GM12875 (cell line): ENCODE data around the gene HELLS.

Experiments used
- H3K4me3 ChIP-seq: one replicate; pipeline ENCODE4 v1.5.1; 2011; ENCODE audit warnings: low read depth, low read length, control low read depth
- TF ChIP-seq, protein P1 (sequence below): IDR thresholded peaks from 2 replicates; pipeline ENCODE4 v1.5.1; 2011; ENCODE audit warnings: low read depth, mild to moderate bottlenecking, control low read depth, inconsistent platforms, low read length, moderate library complexity, borderline replicate concordance; ENCODE audit not compliant: insufficient read depth

HELLS gene

DNA sequence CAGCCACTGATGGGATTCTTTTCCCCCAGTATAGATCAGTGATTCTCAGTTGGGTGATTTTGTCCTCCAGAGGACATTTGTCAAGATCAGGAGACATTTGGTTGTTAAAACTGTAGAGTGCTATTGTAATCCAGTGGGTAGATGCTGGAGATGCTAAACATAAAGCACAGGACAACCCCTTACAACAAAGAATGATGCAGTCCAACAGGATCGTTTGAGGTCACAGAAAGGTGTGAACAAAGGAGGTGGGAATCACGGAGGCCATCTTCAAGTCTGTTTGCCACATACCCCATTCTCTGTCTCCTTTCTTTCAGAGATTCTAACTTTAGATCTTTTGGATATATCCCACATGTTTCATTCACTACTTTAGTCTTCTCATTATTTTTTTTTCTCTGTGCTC lies 69.0 kb downstream of the HELLS start:
- TF ChIP-seq, protein P1, sequence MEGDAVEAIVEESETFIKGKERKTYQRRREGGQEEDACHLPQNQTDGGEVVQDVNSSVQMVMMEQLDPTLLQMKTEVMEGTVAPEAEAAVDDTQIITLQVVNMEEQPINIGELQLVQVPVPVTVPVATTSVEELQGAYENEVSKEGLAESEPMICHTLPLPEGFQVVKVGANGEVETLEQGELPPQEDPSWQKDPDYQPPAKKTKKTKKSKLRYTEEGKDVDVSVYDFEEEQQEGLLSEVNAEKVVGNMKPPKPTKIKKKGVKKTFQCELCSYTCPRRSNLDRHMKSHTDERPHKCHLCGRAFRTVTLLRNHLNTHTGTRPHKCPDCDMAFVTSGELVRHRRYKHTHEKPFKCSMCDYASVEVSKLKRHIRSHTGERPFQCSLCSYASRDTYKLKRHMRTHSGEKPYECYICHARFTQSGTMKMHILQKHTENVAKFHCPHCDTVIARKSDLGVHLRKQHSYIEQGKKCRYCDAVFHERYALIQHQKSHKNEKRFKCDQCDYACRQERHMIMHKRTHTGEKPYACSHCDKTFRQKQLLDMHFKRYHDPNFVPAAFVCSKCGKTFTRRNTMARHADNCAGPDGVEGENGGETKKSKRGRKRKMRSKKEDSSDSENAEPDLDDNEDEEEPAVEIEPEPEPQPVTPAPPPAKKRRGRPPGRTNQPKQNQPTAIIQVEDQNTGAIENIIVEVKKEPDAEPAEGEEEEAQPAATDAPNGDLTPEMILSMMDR, result no peak
- no peak overlapping the region for H3K4me3 ChIP-seq

DNA sequence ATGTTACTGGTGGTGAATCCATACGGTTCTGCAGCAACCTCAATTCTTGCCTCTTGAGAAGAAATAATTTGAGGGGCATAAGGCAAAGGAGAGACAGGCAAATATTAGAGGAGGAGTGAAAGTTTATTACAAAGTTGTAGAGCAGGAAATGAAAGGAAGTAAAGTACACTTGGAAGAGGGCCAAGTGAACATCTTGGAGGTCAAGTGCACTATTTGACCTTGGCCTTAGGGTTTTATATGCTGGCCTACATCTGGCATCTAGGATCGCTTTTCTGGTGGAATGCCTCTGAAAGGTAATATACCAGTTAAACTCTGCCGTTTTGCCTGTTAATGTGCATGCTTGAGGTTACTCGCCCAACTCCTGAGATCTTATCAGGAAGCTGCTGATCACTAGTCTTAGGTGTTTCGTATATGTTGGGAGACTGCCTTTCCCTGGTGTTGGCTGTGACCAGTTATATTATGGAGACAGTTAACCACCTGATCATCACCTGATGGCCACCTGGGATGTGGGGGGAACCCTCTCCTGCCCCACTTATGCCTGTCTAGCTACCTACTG lies 71.9 kb downstream of the HELLS start:
- TF ChIP-seq, protein P1, result no peak
- H3K4me3 ChIP-seq, result no peak overlapping the region

DNA sequence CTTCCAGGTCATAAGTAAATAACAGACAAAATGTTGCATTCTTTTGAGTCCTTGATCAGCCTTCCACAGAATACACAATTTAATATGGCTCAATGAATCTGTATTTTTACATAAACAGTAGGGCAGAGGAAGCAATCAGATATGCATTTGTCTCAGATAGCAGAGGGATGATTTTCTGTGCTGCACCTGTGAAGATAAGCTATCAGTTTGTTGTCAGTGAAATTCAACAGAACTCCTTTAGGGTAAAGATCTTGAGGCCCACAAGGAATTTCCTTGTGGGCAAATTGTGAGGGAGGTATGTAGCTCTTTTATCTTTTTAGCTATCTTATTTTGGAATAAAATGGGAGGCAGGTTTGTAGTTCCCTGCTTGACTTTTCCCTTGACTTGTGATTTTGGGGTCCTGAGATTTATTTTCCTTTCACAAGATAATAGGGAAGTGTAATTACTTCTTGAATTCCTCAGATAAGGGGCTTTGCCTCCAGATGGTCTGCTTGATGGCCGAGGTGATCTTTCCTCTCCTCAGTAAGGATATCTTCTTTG lies 77.1 kb downstream of the HELLS start:
- TF ChIP-seq, protein P1, result no peak
- H3K4me3 ChIP-seq, result no peak overlapping the region

DNA sequence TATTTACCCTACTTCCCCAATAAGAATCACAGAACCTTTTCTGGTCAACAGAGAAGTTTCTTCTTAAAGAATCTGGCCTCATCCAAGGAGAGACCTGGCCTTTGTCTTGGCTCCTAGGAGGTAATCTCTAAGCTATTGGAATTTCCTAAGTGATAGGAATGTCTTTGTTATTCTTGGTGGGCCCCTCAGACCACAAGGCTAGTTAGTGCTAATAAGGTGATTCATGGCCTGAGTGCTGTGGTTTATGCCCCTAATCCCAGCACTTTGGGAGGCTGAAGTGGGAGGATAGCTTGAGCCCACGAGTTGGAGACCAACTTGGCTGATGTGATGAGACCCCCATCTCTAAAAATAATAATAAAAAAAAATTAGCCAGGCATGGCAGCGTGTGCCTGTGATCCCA lies 78.0 kb downstream of the HELLS start:
- no peak overlapping the region for H3K4me3 ChIP-seq
- TF ChIP-seq, protein P1, result no peak

DNA sequence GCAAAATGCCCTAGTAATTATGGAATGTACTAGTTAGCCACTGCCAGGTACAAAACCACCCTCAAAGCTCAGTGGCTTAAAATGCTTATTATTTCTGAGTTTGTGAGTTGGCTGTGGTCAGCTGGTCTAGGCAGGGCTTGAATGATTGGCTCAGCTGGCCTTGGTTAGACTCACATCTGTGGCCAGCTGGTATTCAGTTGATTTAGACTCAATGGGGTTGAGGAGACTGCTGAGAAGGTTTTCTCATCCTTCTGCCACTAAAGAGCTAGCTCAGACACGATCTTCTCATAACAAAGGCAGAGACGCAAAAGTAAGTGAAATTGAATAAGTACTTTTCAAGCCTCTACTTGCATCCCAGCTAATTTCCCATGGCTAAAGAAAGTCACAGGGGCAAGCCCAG lies 80.9 kb downstream of the HELLS start:
- no peak overlapping the region for H3K4me3 ChIP-seq
- TF ChIP-seq, protein P1, result no peak

DNA sequence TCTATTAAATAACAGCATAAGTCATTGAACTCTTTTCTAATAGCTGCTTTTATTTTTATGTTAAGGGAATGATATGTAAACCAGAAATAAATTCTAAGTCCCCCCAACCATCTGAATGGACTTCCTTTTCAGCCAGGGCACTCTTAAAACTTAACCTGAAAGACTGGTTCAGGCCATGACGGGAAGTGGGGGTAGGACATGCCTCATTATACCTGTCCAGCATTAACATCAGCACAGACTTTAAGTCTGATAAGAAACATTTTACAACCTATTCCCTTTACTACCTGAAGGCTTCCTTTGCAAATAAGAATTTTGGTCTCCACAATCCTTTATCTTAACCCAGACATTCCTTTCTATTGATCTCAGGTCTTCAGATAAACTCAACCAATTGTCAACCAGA lies 81.9 kb downstream of the HELLS start:
- TF ChIP-seq, protein P1, result no peak
- no peak overlapping the region for H3K4me3 ChIP-seq

DNA sequence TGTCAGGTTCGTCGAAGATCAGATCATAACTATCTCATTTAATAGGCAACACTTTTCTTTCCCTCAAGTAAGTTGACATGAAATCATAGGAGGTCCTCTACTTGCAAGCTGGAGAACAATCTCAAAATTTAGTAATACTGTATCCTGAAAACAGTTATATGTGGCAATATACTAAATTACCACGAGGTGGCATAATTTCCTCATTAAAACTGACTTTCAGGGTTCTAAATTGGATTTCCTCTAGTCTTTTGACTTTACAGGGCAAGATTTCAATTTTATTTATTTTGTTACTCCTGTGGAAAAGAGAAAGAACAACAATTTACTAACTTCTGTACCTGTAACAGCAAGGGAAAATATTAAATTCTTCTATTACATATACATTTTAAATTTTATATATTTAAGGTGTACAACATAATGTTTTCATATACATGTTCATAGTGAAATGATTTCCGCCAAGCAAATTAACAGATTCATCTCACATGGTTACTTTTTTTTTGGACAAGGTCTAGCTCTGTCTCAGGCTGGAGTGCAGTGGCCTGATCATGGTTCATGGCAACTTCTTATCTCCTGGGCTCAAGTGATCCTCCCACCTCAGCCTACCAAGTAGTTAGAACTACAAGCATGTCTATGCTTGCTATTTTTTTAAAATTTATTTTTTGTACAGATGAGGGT lies 84.6 kb downstream of the HELLS start:
- no peak overlapping the region for H3K4me3 ChIP-seq
- TF ChIP-seq, protein P1, result peak; percentile 15; the same call in 1 of the 2 replicates
